Uterus (tissue), 4 donors: ENCODE measurements around the gene DAPK3. TPM values are rescaled to one million over a fixed set of nuclear protein-coding genes. Genes with fewer than 3 reads are reported as not detected.

Experiments used
- DNase-seq, 2 donors: peaks; one replicate each; pipeline ENCODE4 v3.0.0-alpha.2; 2019 to 2020
- H3K27ac ChIP-seq, 2 donors: fragments of 200-600 bp; sonication (generic); 1 replicate in 1 of 2; 2 replicates in 1 of 2; pipeline ENCODE4 v1.5.1; 2016 to 2018
- H3K27me3 ChIP-seq, 2 donors: fragments of 200-600 bp; sonication (generic); one replicate each; pipeline ENCODE4 v1.5.1; 2018 to 2019; ENCODE audit warnings: control low read depth in 1 of 2
- H3K36me3 ChIP-seq, 2 donors: fragments of 200-600 bp; sonication (generic); one replicate each; pipeline ENCODE4 v1.5.1; 2019; ENCODE audit warnings: control low read depth in 1 of 2
- H3K4me1 ChIP-seq, 2 donors: fragments of 200-600 bp; sonication (generic); one replicate each; pipeline ENCODE4 v1.5.1; 2018 to 2019; ENCODE audit warnings: control low read depth in 1 of 2
- H3K4me3 ChIP-seq, 2 donors: fragments of 200-600 bp; sonication (generic); 1 replicate in 1 of 2; 2 replicates in 1 of 2; pipeline ENCODE4 v1.5.1; 2018 to 2019; ENCODE audit warnings: mild to moderate bottlenecking in 1 of 2
- H3K9me3 ChIP-seq, 2 donors: fragments of 200-600 bp; sonication (generic); one replicate each; pipeline ENCODE4 v1.5.1; 2019; ENCODE audit warnings: control low read depth in 1 of 2
- POLR2A ChIP-seq, 2 donors: fragments of 450-650 bp; IDR thresholded peaks; one replicate each; pipeline ENCODE4 v1.6.1; 2016; ENCODE audit warnings: antibody characterized with exemption in 2 of 2, mild to moderate bottlenecking in 1 of 2, moderate library complexity in 1 of 2
- intact Hi-C: fragments of 100-400 bp; cut with DNase I; formaldehyde crosslinking; loops from one replicate; pipeline ENCODE4 v1.15.1; 2023; ENCODE audit warnings: low total_unique reads
- total RNA-seq, 4 donors: library from RNA; depleted of rRNA in 3 of 4; stranded (reverse); fragments of >200 nt in 3 of 4; gene quantifications; one replicate each; pipeline versions ENCODE4 v1.1.0 to v1.2.4, GENCODE V29; 2014 to 2023
- TF ChIP-seq, protein P1 (sequence below), 4 experiments: fragments of 200-600 bp in 2 of 4; fragments of 450-650 bp in 2 of 4; sonication (generic) in 2 of 4; IDR thresholded peaks; one replicate each; pipeline ENCODE4 v1.5.1; 2016 to 2019; ENCODE audit warnings: antibody characterized with exemption in 4 of 4, mild to moderate bottlenecking in 2 of 4, moderate library complexity in 1 of 4
- donor health status: DM: yes; HTN: yes; CAD: no.

DAPK3 gene
- total RNA-seq, 4 donors from 2014 or later, result 7.1 to 119 (median 91.9) TPM

DNA sequence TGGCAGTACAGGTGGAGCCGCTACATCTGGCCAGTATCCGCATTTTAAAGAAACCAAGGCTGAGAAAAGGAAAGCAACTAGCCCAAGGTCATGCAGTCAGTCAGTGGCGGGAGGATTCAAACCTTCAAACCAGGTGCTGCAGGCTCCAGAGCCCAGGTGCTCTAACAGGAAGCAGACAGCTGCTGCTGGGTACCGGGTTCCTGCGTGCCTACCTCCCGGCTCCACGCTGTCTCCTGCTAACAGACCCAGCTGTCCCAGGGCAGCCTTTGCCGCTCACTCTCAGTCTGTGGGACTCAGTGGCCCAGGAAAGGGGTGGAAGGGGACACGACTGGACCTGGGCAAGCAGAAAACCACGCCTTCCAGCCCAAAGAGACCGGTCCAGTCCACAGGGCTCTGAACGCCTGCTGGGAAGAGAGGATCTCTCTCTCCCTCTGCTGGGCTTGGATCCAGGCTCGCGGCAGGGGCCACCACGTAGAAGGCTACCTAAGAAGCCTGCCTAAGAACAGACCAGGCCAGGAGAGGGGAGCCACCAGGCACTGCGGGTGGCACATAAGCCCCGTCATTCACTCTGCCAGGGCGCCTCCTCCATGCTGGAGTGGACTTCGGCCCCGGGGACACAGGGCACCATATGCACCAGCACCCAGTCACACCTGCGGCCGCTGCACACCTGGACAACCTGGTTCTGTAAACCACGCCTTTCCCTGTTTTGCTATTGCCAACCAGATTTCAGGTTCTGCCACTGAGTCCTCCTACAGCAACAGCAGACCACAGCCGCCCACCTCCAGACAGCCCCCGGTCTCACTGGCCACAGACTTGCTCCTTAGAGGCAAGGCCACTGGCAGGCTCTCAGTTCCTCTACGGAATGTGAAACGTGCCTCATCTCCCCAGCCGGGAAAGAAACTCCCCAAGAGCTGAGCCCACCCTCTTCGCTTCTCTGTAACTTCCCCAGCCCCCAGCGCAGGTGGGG lies 4.6 kb downstream of the DAPK3 start:
- TF ChIP-seq, protein P1, sequence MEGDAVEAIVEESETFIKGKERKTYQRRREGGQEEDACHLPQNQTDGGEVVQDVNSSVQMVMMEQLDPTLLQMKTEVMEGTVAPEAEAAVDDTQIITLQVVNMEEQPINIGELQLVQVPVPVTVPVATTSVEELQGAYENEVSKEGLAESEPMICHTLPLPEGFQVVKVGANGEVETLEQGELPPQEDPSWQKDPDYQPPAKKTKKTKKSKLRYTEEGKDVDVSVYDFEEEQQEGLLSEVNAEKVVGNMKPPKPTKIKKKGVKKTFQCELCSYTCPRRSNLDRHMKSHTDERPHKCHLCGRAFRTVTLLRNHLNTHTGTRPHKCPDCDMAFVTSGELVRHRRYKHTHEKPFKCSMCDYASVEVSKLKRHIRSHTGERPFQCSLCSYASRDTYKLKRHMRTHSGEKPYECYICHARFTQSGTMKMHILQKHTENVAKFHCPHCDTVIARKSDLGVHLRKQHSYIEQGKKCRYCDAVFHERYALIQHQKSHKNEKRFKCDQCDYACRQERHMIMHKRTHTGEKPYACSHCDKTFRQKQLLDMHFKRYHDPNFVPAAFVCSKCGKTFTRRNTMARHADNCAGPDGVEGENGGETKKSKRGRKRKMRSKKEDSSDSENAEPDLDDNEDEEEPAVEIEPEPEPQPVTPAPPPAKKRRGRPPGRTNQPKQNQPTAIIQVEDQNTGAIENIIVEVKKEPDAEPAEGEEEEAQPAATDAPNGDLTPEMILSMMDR (IDR thresholded peaks at IDR 0.05), result no peak
- no peak for TF ChIP-seq POLR2A (IDR thresholded peaks at IDR 0.05)
- H3K27ac ChIP-seq, result peak overlapping the region; percentile 94 to 99

DNA sequence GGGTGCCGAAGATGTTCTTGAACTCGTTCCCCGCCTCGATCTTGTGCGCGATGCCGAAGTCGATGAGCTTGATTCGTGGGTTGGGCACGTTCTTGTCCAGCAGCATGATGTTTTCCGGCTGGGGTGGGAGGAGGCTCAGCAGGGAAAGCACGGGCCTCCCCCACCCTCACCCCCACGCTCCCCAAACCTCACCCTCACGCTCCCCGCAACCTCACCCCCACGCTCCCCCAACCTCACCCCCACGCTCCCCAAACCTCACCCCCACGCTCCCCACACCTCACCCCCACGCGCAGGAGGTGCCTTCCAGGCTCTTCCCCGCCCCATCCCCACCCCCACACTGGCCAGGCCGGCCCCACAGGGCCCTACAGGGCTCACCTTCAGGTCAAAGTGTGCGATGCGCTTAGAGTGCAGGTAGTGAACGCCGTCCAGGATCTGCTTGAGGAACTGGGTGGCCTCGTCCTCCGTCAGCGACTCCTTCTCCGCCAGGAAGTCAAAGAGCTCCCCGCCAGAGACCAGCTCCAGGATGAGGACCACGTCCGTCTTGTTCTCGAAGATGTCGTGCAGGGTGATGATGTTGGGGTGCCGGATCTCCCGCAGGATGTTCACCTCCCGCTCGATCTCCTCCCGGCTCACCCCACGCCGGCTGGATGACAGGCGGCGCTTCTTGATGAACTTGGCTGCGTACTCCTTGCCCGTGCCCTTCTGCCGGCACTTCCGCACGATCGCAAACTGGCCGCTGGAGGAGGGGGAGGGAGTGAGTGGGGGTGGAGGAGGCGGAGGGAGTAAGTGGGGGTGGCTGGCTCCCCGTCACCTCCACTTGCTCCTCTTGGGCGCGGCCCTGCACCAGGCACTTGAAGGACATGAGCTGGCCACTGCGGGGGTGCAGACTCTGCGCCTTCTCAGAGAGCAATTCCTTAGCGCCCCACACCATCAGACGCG lies 6.4 kb downstream of the DAPK3 start:
- no peaks in the 10 kb centered on the region for H3K36me3 ChIP-seq

More for the DNA sequence above, 4.6 kb downstream of the DAPK3 start:
- Histone ChIP-seq H3K4me1 (peaks cover 12 to 39% of the 10 kb centered on the region in 2 donors), H3K9me3 (no peaks in the 10 kb centered on the region), H3K36me3 (no peaks in the 10 kb centered on the region), H3K27me3 (no peaks in the 10 kb centered on the region), H3K4me3 (no peak overlapping the region)
- intact Hi-C loops, result no loop called here
- no peak for DNase-seq

DNA sequence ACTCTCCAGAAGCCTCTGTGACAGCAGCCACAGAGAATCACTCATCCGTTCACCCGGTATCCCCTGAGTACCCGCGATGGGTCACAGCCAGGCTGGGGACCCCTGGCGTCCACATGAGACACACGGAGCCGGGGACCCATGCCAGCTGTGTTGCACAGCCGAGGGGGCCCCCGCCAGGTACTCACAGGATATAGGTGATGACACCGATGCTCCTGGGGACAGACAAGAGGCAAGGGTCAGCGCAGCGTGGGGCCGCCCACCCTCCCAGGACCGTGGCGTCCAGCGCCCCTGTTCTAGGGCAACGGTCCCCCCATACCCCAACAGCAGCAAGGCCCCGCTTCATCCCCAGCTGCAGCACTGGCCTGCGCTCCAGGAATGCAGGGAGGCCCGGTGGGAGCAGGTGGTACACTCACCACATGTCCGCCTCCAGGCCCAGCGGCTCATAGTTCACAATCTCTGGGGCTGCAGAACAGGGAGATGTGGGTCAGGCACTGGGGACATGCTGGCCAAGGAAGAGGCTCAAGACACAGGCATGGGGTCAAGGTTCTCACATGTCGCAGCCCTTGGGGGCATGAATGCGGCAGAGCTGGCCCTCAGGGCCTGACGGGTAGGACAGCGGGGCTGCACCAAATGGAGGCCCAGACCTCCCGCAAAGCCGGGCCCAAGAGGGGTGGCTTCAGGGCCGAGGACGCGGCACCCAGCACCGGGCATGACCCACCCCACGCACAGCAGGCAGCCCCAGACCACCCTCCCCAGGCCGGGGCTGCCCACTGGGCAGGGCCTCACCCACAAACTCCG lies 7.2 kb downstream of the DAPK3 start:
- H3K27ac ChIP-seq, result peak overlapping the region in 1 of 2 donors; percentile 62
- peaks cover 7 to 28% of the 10 kb centered on the region in 2 donors for H3K4me1 ChIP-seq
- TF ChIP-seq, protein P1 (IDR thresholded peaks at IDR 0.05), result no peak
- TF ChIP-seq POLR2A (IDR thresholded peaks at IDR 0.05), result no peak
- DNase-seq, result no peak
- H3K27me3 ChIP-seq, result no peaks in the 10 kb centered on the region
- H3K4me3 ChIP-seq, result no peak overlapping the region
- H3K36me3 ChIP-seq, result no peaks in the 10 kb centered on the region
- no peaks in the 10 kb centered on the region for H3K9me3 ChIP-seq
- intact Hi-C loops, result no loop called here

More for the DNA sequence above, 6.4 kb downstream of the DAPK3 start:
- DNase-seq, result no peak
- TF ChIP-seq, protein P1 (IDR thresholded peaks at IDR 0.05), result no peak
- TF ChIP-seq POLR2A (IDR thresholded peaks at IDR 0.05), result no peak
- Histone ChIP-seq H3K27me3 (no peaks in the 10 kb centered on the region), H3K27ac (peak overlapping the region; percentile 62 to 94), H3K9me3 (no peaks in the 10 kb centered on the region), H3K4me3 (no peak overlapping the region), H3K4me1 (peaks cover 12 to 34% of the 10 kb centered on the region in 2 donors)
- intact Hi-C loops, result no loop called here

DNA sequence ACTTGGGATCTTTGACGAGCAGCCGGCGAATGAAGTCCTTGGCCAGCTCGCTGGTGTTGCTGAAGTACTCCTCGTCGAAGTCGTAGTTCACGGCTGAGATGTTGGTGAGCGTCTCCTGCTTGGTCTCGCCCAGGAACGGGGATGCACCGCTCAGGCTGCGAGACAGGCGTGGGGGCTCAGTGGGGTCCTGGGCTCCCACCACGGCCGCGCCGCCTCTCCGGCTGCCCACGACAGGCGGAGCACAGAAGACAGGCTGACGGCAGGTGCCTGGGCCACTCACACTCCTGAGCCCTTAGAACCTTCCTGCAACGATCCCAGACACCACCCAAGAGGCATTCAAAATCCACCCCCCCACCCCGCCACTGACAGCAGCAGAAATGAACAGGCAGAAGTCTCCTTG lies 9.9 kb downstream of the DAPK3 start:
- Histone ChIP-seq H3K4me3 (no peak overlapping the region), H3K9me3 (no peaks in the 10 kb centered on the region), H3K27ac (no peak overlapping the region), H3K36me3 (no peaks in the 10 kb centered on the region), H3K4me1 (peaks cover 0 to 5% of the 10 kb centered on the region in 2 donors), H3K27me3 (no peaks in the 10 kb centered on the region)
- TF ChIP-seq, protein P1 (IDR thresholded peaks at IDR 0.05), result no peak
- no peak for TF ChIP-seq POLR2A (IDR thresholded peaks at IDR 0.05)
- intact Hi-C loops, result no loop called here
- no peak for DNase-seq
